ENCODE data around the gene CACNA1B. TPM values are rescaled to one million over a fixed set of nuclear protein-coding genes. Genes with fewer than 3 reads are reported as not detected.

The CACNA1B gene
- total and polyA plus RNA-seq, 8 donors: 0.16 to 1.3 (median 0.31) TPM

- DNase-seq (no peak), FAIRE-seq (no peak), ATAC-seq (no peak)
- Histone ChIP-seq H3K4me3 (no peak overlapping the region), H3K4me1 (no peaks in the 10 kb centered on the region), H3K27ac (no peak overlapping the region), H3K9me3 (no peaks in the 10 kb centered on the region), H3K27me3 (no peaks in the 10 kb centered on the region), H3K36me3 (no peaks in the 10 kb centered on the region)
- intact Hi-C loops (cut with DNase I): no loop called here
- WGBS, 2 donors: 84 to 91% methylated on average over 4 of the region's 4 CpGs
- no peak for TF ChIP-seq CTCF (IDR thresholded peaks at IDR 0.05)
Measured at GRCh38 chr9:138052322-138052615, 174.7 kb downstream of the CACNA1B start.

- no peak for ATAC-seq
- no peaks in the 10 kb centered on the region for H3K36me3 ChIP-seq
- FAIRE-seq: no peak
- H3K4me1 ChIP-seq: no peaks in the 10 kb centered on the region
- H3K9me3 ChIP-seq: no peaks in the 10 kb centered on the region
- no peaks in the 10 kb centered on the region for H3K27me3 ChIP-seq
- H3K4me3 ChIP-seq: no peak overlapping the region
- TF ChIP-seq CTCF (IDR thresholded peaks at IDR 0.05): no peak
- DNase-seq: peak in 1 of 6 donors; percentile 35
- intact Hi-C loops (cut with DNase I): no loop called here
- WGBS, 2 donors: 68 to 69% methylated on average over 12 of the region's 12 CpGs
- H3K27ac ChIP-seq: no peak overlapping the region
Measured at GRCh38 chr9:138052635-138053320, 175.2 kb downstream of the CACNA1B start.

- Histone ChIP-seq H3K36me3 (no peaks in the 10 kb centered on the region), H3K4me1 (no peaks in the 10 kb centered on the region), H3K27me3 (no peaks in the 10 kb centered on the region), H3K27ac (no peak overlapping the region), H3K9me3 (no peaks in the 10 kb centered on the region), H3K4me3 (no peak overlapping the region)
- DNase-seq (peak in 2 of 6 donors; percentile 4 to 21), ATAC-seq (no peak), FAIRE-seq (no peak)
- intact Hi-C loops (cut with DNase I): no loop called here
- no peak for TF ChIP-seq CTCF (IDR thresholded peaks at IDR 0.05)
- WGBS, 2 donors: 72 to 83% methylated on average over 5 to 7 of the region's 7 CpGs
Measured at GRCh38 chr9:138053321-138053868, 175.8 kb downstream of the CACNA1B start.

- FAIRE-seq (no peak), ATAC-seq (no peak), DNase-seq (peak in 2 of 6 donors; percentile 2 to 35)
- no peaks in the 10 kb centered on the region for H3K27me3 ChIP-seq
- no peaks in the 10 kb centered on the region for H3K4me1 ChIP-seq
- no peak for TF ChIP-seq CTCF (IDR thresholded peaks at IDR 0.05)
- no peaks in the 10 kb centered on the region for H3K36me3 ChIP-seq
- 57 to 62% methylated on average over 16 of the region's 16 CpGs for WGBS, 2 donors
- no peaks in the 10 kb centered on the region for H3K9me3 ChIP-seq
- H3K27ac ChIP-seq: no peak overlapping the region
- H3K4me3 ChIP-seq: no peak overlapping the region
- intact Hi-C loops (cut with DNase I): no loop called here
Measured at GRCh38 chr9:138053996-138054752, 176.6 kb downstream of the CACNA1B start.

GRCh38 chr9:138057726-138058125 is 180.1 kb downstream of the CACNA1B start:
- ATAC-seq (no peak), FAIRE-seq (no peak), DNase-seq (peak in 1 of 6 donors; percentile 9)
- intact Hi-C loops (cut with DNase I): no loop called here
- H3K27me3 ChIP-seq: no peaks in the 10 kb centered on the region
- WGBS, 2 donors: 70% methylated on average over 8 of the region's 8 CpGs
- no peak overlapping the region for H3K4me3 ChIP-seq
- H3K27ac ChIP-seq: no peak overlapping the region
- no peak for TF ChIP-seq CTCF (IDR thresholded peaks at IDR 0.05)
- H3K36me3 ChIP-seq: no peaks in the 10 kb centered on the region
- no peaks in the 10 kb centered on the region for H3K4me1 ChIP-seq
- no peaks in the 10 kb centered on the region for H3K9me3 ChIP-seq

Measured in pancreas (tissue), 10 donors.